Breast epithelium (tissue), 4 donors: Measurements from ENCODE around the gene MYCN. TPM values are rescaled to one million over a fixed set of nuclear protein-coding genes. Genes with fewer than 3 reads are reported as not detected.

Source experiments
- DNase-seq, 2 donors: peaks; one replicate each; pipeline ENCODE4 v3.0.0-alpha.2; 2019; ENCODE audit warnings: low spot score in 2 of 2
- H3K27ac ChIP-seq, 2 donors: fragments of 200-600 bp; sonication (generic) in 1 of 2; one replicate each; pipeline ENCODE4 v1.5.1; 2016 to 2019; ENCODE audit warnings: mild to moderate bottlenecking in 1 of 2
- H3K27me3 ChIP-seq, 2 donors: fragments of 200-600 bp; sonication (generic) in 1 of 2; one replicate each; pipeline versions ENCODE4 v1.5.1 to v1.6.0; 2017 to 2019; ENCODE audit warnings: control low read depth in 1 of 2, mild to moderate bottlenecking in 1 of 2
- H3K36me3 ChIP-seq: fragments of 200-600 bp; one replicate; pipeline ENCODE4 v1.5.1; 2019
- H3K4me1 ChIP-seq, 2 donors: fragments of 200-600 bp; sonication (generic); one replicate each; pipeline ENCODE4 v1.5.1; 2016 to 2019; ENCODE audit warnings: control low read depth in 1 of 2
- H3K4me3 ChIP-seq, 3 donors: fragments of 200-600 bp; sonication (generic); 1 replicate in 2 of 3; 2 replicates in 1 of 3; pipeline ENCODE4 v1.5.1; 2016 to 2019; ENCODE audit warnings: mild to moderate bottlenecking in 3 of 3, moderate library complexity in 2 of 3
- H3K9me3 ChIP-seq, 2 donors: fragments of 200-600 bp; sonication (generic) in 1 of 2; one replicate each; pipeline ENCODE4 v1.5.1; 2016 to 2019; ENCODE audit warnings: control low read depth in 1 of 2
- CTCF ChIP-seq, 3 donors: fragments of 450-650 bp; IDR thresholded peaks; one replicate each; pipeline ENCODE4 v1.5.1; 2016 to 2017; ENCODE audit warnings: antibody characterized with exemption in 3 of 3, mild to moderate bottlenecking in 3 of 3, moderate library complexity in 3 of 3
- POLR2A ChIP-seq: fragments of 450-650 bp; IDR thresholded peaks from one replicate; pipeline ENCODE4 v1.6.1; 2016; ENCODE audit warnings: antibody characterized with exemption, mild to moderate bottlenecking, moderate library complexity
- POLR2AphosphoS5 ChIP-seq, 3 donors: sonication (generic); formaldehyde crosslinking; IDR thresholded peaks; one replicate each; pipeline ENCODE4 v1.6.1; 2017; ENCODE audit warnings: antibody characterized with exemption in 3 of 3
- intact Hi-C: fragments of 100-400 bp; cut with DNase I; formaldehyde crosslinking; loops from one replicate; pipeline ENCODE4 v1.15.1; 2023; ENCODE audit warnings: low total_unique reads
- total RNA-seq, 3 donors: library from RNA; depleted of rRNA; stranded (reverse); fragments of >200 nt; gene quantifications; one replicate each; pipeline ENCODE4 v1.1.0, GENCODE V29; 2016

MYCN gene
- total RNA-seq, 3 donors from 2014 or later: 0.32 to 0.98 (median 0.59) TPM

GRCh38 chr2:15946983-15947382 is 6.6 kb downstream of the MYCN start:
- DNase-seq: no peak
- no peaks in the 10 kb centered on the region for H3K9me3 ChIP-seq
- intact Hi-C loops: loop anchor here (10.0 kb wide), 1 partner anchor 788 kb away; no protein-coding TSS in a partner anchor
- TF ChIP-seq POLR2AphosphoS5 (IDR thresholded peaks at IDR 0.05) (no peak), POLR2A (no peak), CTCF (IDR thresholded peaks at IDR 0.05) (no peak)
- no peak overlapping the region for H3K4me3 ChIP-seq
- H3K4me1 ChIP-seq: peaks cover 0 to 1% of the 10 kb centered on the region in 2 donors
- peaks cover 0 to 5% of the 10 kb centered on the region in 2 donors for H3K27me3 ChIP-seq
- H3K27ac ChIP-seq: no peak overlapping the region
- no peaks in the 10 kb centered on the region for H3K36me3 ChIP-seq

- Histone ChIP-seq H3K4me1 (no peaks in the 10 kb centered on the region), H3K27me3 (peaks cover 0 to 5% of the 10 kb centered on the region in 2 donors), H3K9me3 (no peaks in the 10 kb centered on the region), H3K27ac (no peak overlapping the region), H3K4me3 (no peak overlapping the region), H3K36me3 (no peaks in the 10 kb centered on the region)
- TF ChIP-seq POLR2A: no peak
- no peak for TF ChIP-seq POLR2AphosphoS5 (IDR thresholded peaks at IDR 0.05)
- TF ChIP-seq CTCF (IDR thresholded peaks at IDR 0.05): no peak
- no peak for DNase-seq
- intact Hi-C loops: loop anchor here (10.0 kb wide), 1 partner anchor 787 kb away; no protein-coding TSS in a partner anchor
Measured at GRCh38 chr2:15947431-15947830, 7.1 kb downstream of the MYCN start.

- H3K4me1 ChIP-seq: no peaks in the 10 kb centered on the region
- intact Hi-C loops: loop anchor here (10.0 kb wide), 1 partner anchor 786 kb away; no protein-coding TSS in a partner anchor
- TF ChIP-seq CTCF (IDR thresholded peaks at IDR 0.05): no peak
- TF ChIP-seq POLR2A: no peak
- TF ChIP-seq POLR2AphosphoS5 (IDR thresholded peaks at IDR 0.05): no peak
Measured at GRCh38 chr2:15948704-15948957, 8.3 kb downstream of the MYCN start.

GRCh38 chr2:15949126-15949525 is 8.8 kb downstream of the MYCN start:
- intact Hi-C loops: loop anchor here (10.0 kb wide), 1 partner anchor 786 kb away; no protein-coding TSS in a partner anchor
- no peaks in the 10 kb centered on the region for H3K9me3 ChIP-seq
- H3K27me3 ChIP-seq: no peaks in the 10 kb centered on the region
- H3K36me3 ChIP-seq: no peaks in the 10 kb centered on the region
- H3K27ac ChIP-seq: no peak overlapping the region
- no peak for TF ChIP-seq CTCF (IDR thresholded peaks at IDR 0.05)
- no peak for TF ChIP-seq POLR2A
- TF ChIP-seq POLR2AphosphoS5 (IDR thresholded peaks at IDR 0.05): no peak
- DNase-seq: no peak
- H3K4me1 ChIP-seq: no peaks in the 10 kb centered on the region
- no peak overlapping the region for H3K4me3 ChIP-seq

More at GRCh38 chr2:15948704-15948957, 8.3 kb downstream of the MYCN start:
- Histone ChIP-seq H3K36me3 (no peaks in the 10 kb centered on the region), H3K4me3 (no peak overlapping the region), H3K9me3 (no peaks in the 10 kb centered on the region), H3K27me3 (no peaks in the 10 kb centered on the region), H3K27ac (no peak overlapping the region)
- no peak for DNase-seq

- Histone ChIP-seq H3K9me3 (no peaks in the 10 kb centered on the region), H3K4me1 (no peaks in the 10 kb centered on the region), H3K4me3 (no peak overlapping the region), H3K27ac (no peak overlapping the region), H3K36me3 (no peaks in the 10 kb centered on the region), H3K27me3 (no peaks in the 10 kb centered on the region)
- intact Hi-C loops: loop anchor here (10.0 kb wide), 1 partner anchor 785 kb away; no protein-coding TSS in a partner anchor
- no peak for TF ChIP-seq POLR2A
- DNase-seq: no peak
Measured at GRCh38 chr2:15949551-15949950, 9.2 kb downstream of the MYCN start.
